ENCODE results near the gene MAGEF1. TPM values are rescaled to one million over a fixed set of nuclear protein-coding genes. Genes with fewer than 3 reads are reported as not detected.

MAGEF1 gene
- total and polyA plus RNA-seq, 2 of the 13 experiments (the other 11 are each of a cell fraction or from before 2014, with no cell fraction given), result 26.0 to 62.4 TPM

DNA sequence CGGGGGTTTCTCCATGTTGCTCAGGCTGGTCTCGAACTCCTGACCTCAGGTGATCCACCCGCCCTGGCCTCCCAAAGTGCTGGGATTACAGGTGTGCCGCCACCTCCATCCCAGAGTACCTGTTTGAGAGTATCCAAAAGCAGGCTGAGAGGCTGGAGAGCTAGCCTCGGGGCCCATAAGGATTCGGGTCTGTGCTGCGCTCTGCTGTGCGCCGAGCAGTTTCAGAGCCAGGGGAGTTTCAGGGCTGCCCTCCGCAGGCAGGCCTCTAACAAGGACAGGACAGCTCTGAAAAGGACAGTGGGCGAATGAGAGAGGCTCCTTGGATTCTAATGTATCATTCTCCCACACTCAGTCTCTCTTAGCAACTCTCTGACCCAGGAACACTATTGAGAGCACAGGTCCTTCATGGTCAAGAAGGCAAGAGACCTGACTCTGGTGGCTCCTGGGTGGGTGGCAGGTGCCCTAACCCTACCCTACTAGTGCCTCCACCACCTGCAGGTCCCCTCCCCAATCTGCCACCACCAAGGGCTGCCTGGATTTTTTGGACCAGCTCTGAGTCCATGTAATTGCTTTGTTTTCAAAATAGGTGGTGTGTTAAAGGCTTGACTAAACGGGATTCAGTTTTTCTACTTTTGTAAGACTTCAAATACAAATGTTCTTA lies 27.8 kb downstream of the MAGEF1 start (continued):
- no peak for TF ChIP-seq HNF4G (IDR thresholded peaks at IDR 0.05; ENCODE audit: borderline replicate concordance, low read depth, low read length)
- TF ChIP-seq HNF4G (CRISPR knock-in tag; IDR thresholded peaks at IDR 0.05; ENCODE audit: borderline replicate concordance, low read depth), result no peak
- TF ChIP-seq, protein P1, sequence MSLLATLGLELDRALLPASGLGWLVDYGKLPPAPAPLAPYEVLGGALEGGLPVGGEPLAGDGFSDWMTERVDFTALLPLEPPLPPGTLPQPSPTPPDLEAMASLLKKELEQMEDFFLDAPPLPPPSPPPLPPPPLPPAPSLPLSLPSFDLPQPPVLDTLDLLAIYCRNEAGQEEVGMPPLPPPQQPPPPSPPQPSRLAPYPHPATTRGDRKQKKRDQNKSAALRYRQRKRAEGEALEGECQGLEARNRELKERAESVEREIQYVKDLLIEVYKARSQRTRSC (CRISPR knock-in tag; IDR thresholded peaks at IDR 0.05; ENCODE audit: low read depth), result no peak
- no peak for TF ChIP-seq WIZ (CRISPR knock-in tag; IDR thresholded peaks at IDR 0.05)
- TF ChIP-seq SMYD3 (CRISPR knock-in tag; IDR thresholded peaks at IDR 0.05), result no peak
- TF ChIP-seq DNMT3B (CRISPR knock-in tag; conservative IDR thresholded peaks at IDR 0.05), result no peak
- TF ChIP-seq GATAD1 (CRISPR knock-in tag; IDR thresholded peaks at IDR 0.05), result no peak

GRCh38 chr3:184683234-184683633 lies 28.6 kb downstream of the MAGEF1 start:
- Histone ChIP-seq H3K4me1 (ENCODE audit: insufficient read depth, low read length) (peaks cover 30% of the 10 kb centered on the region), H4K20me1 (ENCODE audit: insufficient read depth, low read length) (no peaks in the 10 kb centered on the region), H3K9me3 (ENCODE audit: low read length) (no peaks in the 10 kb centered on the region), H3K4me3 (replicated peaks in 1 of 3; ENCODE audit: insufficient read depth in 1 of 3, low read depth in 2 of 3, low read length in 3 of 3) (no peak overlapping the region), H3K4me2 (ENCODE audit: low read depth, low read length) (no peak overlapping the region), H3K27me3 (ENCODE audit: control insufficient read depth in 1 of 2, insufficient read depth in 2 of 2, low read length in 2 of 2) (peaks cover 4 to 8% of the 10 kb centered on the region in 2 experiments; a peak in 3 of 5 replicates), H3K36me3 (replicated peaks in 1 of 2; ENCODE audit: control insufficient read depth in 1 of 2, insufficient read depth in 2 of 2, low read length in 2 of 2) (no peaks in the 10 kb centered on the region), H3K9ac (ENCODE audit: insufficient read depth, low read depth, low read length) (no peak overlapping the region), H3K79me2 (ENCODE audit: insufficient read depth, low read length) (no peaks in the 10 kb centered on the region), H2AFZ (ENCODE audit: low read length) (no peak overlapping the region), H3K27ac (ENCODE audit: extremely low read length, insufficient read depth, low read length) (no peak overlapping the region)
- no TSS peak for BruUV-seq (replicated peaks)
- DNase-seq (ENCODE audit: low spot score) (no peak), ATAC-seq (no peak), FAIRE-seq (no peak)
- intact Hi-C loops (cut with micrococcal nuclease; ENCODE audit: unreplicated experiment) (no loop called here), in situ Hi-C loops (cut with HindIII; ENCODE audit: extremely low pct_ligation_motif_present, low pct_unique_long_range_greater_than_20kb) (no loop called here)
- POLR2A ChIA-PET, result no interaction called here
- WGBS (ENCODE audit: low lambda C conversion rate), result 44% methylated on average over 5 of the region's 5 CpGs
- CTCF ChIA-PET (ENCODE audit: low intra/inter-chr PET ratio, low total read pairs), result no interaction called here
- TF ChIP-seq ZSCAN21 (CRISPR knock-in tag; IDR thresholded peaks at IDR 0.05; ENCODE audit: borderline replicate concordance) (no peak), ZNF773 (CRISPR knock-in tag; IDR thresholded peaks at IDR 0.05; ENCODE audit: borderline replicate concordance) (no peak), ZSCAN29 (CRISPR knock-in tag; conservative IDR thresholded peaks at IDR 0.05) (no peak), ZNF781 (CRISPR knock-in tag; IDR thresholded peaks at IDR 0.05; ENCODE audit: borderline replicate concordance, not compliant biosample characterization) (no peak), ZNF567 (CRISPR knock-in tag; IDR thresholded peaks at IDR 0.05; ENCODE audit: borderline replicate concordance) (no peak), TAF1 (CRISPR knock-in tag; IDR thresholded peaks at IDR 0.05) (no peak)
- TF ChIP-seq, protein P2, sequence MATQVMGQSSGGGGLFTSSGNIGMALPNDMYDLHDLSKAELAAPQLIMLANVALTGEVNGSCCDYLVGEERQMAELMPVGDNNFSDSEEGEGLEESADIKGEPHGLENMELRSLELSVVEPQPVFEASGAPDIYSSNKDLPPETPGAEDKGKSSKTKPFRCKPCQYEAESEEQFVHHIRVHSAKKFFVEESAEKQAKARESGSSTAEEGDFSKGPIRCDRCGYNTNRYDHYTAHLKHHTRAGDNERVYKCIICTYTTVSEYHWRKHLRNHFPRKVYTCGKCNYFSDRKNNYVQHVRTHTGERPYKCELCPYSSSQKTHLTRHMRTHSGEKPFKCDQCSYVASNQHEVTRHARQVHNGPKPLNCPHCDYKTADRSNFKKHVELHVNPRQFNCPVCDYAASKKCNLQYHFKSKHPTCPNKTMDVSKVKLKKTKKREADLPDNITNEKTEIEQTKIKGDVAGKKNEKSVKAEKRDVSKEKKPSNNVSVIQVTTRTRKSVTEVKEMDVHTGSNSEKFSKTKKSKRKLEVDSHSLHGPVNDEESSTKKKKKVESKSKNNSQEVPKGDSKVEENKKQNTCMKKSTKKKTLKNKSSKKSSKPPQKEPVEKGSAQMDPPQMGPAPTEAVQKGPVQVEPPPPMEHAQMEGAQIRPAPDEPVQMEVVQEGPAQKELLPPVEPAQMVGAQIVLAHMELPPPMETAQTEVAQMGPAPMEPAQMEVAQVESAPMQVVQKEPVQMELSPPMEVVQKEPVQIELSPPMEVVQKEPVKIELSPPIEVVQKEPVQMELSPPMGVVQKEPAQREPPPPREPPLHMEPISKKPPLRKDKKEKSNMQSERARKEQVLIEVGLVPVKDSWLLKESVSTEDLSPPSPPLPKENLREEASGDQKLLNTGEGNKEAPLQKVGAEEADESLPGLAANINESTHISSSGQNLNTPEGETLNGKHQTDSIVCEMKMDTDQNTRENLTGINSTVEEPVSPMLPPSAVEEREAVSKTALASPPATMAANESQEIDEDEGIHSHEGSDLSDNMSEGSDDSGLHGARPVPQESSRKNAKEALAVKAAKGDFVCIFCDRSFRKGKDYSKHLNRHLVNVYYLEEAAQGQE (IDR thresholded peaks at IDR 0.05; ENCODE audit: borderline replicate concordance in 1 of 2, low read depth in 1 of 2, low read length in 2 of 2), result no peak
